Measurements from ENCODE around the gene CEP192. TPM values are rescaled to one million over a fixed set of nuclear protein-coding genes. Genes with fewer than 3 reads are reported as not detected.

Gene CEP192
- total RNA-seq, 1 donor from 2014 or later, result 17.9 TPM

- Histone ChIP-seq H3K27me3 (no peaks in the 10 kb centered on the region), H3K4me3 (no peak overlapping the region), H3K9me3 (no peaks in the 10 kb centered on the region), H3K4me1 (no peaks in the 10 kb centered on the region), H3K27ac (no peak overlapping the region), H3K36me3 (peaks cover 4 to 64% of the 10 kb centered on the region in 2 donors)
- DNase-seq (ENCODE audit: extremely low spot score in 2 of 2), result no peak
- intact Hi-C loops (cut with DNase I), result no loop called here
- TF ChIP-seq CTCF (IDR thresholded peaks at IDR 0.05) (no peak), POLR2A (IDR thresholded peaks at IDR 0.05) (no peak), POLR2AphosphoS5 (IDR thresholded peaks at IDR 0.05; ENCODE audit: insufficient read depth in 1 of 2, low read depth in 1 of 2) (no peak)
Measured at GRCh38 chr18:13100942-13101658, 109.9 kb downstream of the CEP192 start.

- no peaks in the 10 kb centered on the region for H3K9me3 ChIP-seq
- no peak for TF ChIP-seq CTCF (IDR thresholded peaks at IDR 0.05)
- no peak for TF ChIP-seq POLR2A (IDR thresholded peaks at IDR 0.05)
- no peak for TF ChIP-seq POLR2AphosphoS5 (IDR thresholded peaks at IDR 0.05; ENCODE audit: insufficient read depth in 1 of 2, low read depth in 1 of 2)
- no peaks in the 10 kb centered on the region for H3K4me1 ChIP-seq
- no peak overlapping the region for H3K27ac ChIP-seq
- peaks cover 4 to 62% of the 10 kb centered on the region in 2 donors for H3K36me3 ChIP-seq
- intact Hi-C loops (cut with DNase I), result no loop called here
- DNase-seq (ENCODE audit: extremely low spot score in 2 of 2), result no peak
- no peaks in the 10 kb centered on the region for H3K27me3 ChIP-seq
- H3K4me3 ChIP-seq, result no peak overlapping the region
Measured at GRCh38 chr18:13101659-13102197, 110.6 kb downstream of the CEP192 start.

- no peak overlapping the region for H3K4me3 ChIP-seq
- intact Hi-C loops (cut with DNase I), result no loop called here
- H3K27ac ChIP-seq, result no peak overlapping the region
- TF ChIP-seq CTCF (IDR thresholded peaks at IDR 0.05) (no peak), POLR2A (IDR thresholded peaks at IDR 0.05) (no peak), POLR2AphosphoS5 (IDR thresholded peaks at IDR 0.05; ENCODE audit: insufficient read depth in 1 of 2, low read depth in 1 of 2) (no peak)
- H3K4me1 ChIP-seq, result no peaks in the 10 kb centered on the region
- no peaks in the 10 kb centered on the region for H3K27me3 ChIP-seq
- DNase-seq (ENCODE audit: extremely low spot score in 2 of 2), result no peak
- peaks cover 4 to 72% of the 10 kb centered on the region in 2 donors for H3K36me3 ChIP-seq
- no peaks in the 10 kb centered on the region for H3K9me3 ChIP-seq
Measured at GRCh38 chr18:13103366-13103765, 112.2 kb downstream of the CEP192 start.

- intact Hi-C loops (cut with DNase I), result no loop called here
- H3K9me3 ChIP-seq, result no peaks in the 10 kb centered on the region
- no peaks in the 10 kb centered on the region for H3K27me3 ChIP-seq
- no peak overlapping the region for H3K27ac ChIP-seq
- H3K4me1 ChIP-seq, result no peaks in the 10 kb centered on the region
- peaks cover 0 to 65% of the 10 kb centered on the region in 2 donors for H3K36me3 ChIP-seq
- H3K4me3 ChIP-seq, result no peak overlapping the region
- TF ChIP-seq CTCF (IDR thresholded peaks at IDR 0.05) (no peak), POLR2A (IDR thresholded peaks at IDR 0.05) (no peak), POLR2AphosphoS5 (IDR thresholded peaks at IDR 0.05; ENCODE audit: insufficient read depth in 1 of 2, low read depth in 1 of 2) (no peak)
- no peak for DNase-seq (ENCODE audit: extremely low spot score in 2 of 2)
Measured at GRCh38 chr18:13105059-13105458, 113.9 kb downstream of the CEP192 start.

DNA sequence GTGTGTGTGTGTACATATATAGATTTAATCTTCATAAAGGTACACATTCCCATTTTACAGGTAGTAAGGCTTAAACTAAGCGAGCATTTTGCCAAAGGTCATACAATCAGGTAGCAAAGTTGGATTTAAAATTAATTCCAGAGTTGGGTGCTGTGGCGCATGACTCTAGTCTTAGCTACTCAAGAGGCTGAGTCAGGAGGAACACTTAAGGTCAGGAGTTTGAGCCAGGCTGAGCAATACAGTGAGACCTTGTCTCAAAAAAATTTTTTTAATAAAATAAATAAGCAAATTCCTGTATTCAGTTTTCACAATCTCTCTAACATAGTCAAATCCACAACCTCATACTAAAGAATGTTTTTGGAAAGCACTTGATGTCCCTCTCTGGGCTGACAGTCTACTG, 115.9 kb downstream of the CEP192 start:
- no peak for DNase-seq (ENCODE audit: extremely low spot score in 2 of 2)
- TF ChIP-seq POLR2AphosphoS5 (IDR thresholded peaks at IDR 0.05; ENCODE audit: insufficient read depth in 1 of 2, low read depth in 1 of 2), result no peak
- no peak for TF ChIP-seq CTCF (IDR thresholded peaks at IDR 0.05)
- TF ChIP-seq POLR2A (IDR thresholded peaks at IDR 0.05), result no peak
- no peaks in the 10 kb centered on the region for H3K4me1 ChIP-seq
- H3K9me3 ChIP-seq, result no peaks in the 10 kb centered on the region
- H3K36me3 ChIP-seq, result peaks cover 0 to 58% of the 10 kb centered on the region in 2 donors
- no peaks in the 10 kb centered on the region for H3K27me3 ChIP-seq
- H3K4me3 ChIP-seq, result no peak overlapping the region
- H3K27ac ChIP-seq, result no peak overlapping the region
- intact Hi-C loops (cut with DNase I), result no loop called here

Data from vagina (tissue), 2 donors.